Colonic mucosa (tissue), 4 donors: ENCODE results near the gene DMTF1. TPM values are rescaled to one million over a fixed set of nuclear protein-coding genes. Genes with fewer than 3 reads are reported as not detected.

Source experiments
- DNase-seq: peaks from one replicate; pipeline ENCODE4 v3.0.0-alpha.2; 2020
- H3K27ac ChIP-seq: fragments of 200-600 bp; one replicate; pipeline ENCODE4 v1.8.0; 2021
- H3K27me3 ChIP-seq: fragments of 200-600 bp; one replicate; pipeline ENCODE4 v1.8.0; 2021
- H3K36me3 ChIP-seq: fragments of 200-600 bp; one replicate; pipeline ENCODE4 v1.8.0; 2021
- H3K4me1 ChIP-seq: fragments of 200-600 bp; one replicate; pipeline ENCODE4 v1.8.0; 2021; ENCODE audit warnings: mild to moderate bottlenecking
- H3K4me3 ChIP-seq: fragments of 200-600 bp; one replicate; pipeline ENCODE4 v1.8.0; 2021
- H3K9ac ChIP-seq, 2 donors: one replicate each; pipeline ENCODE4 v1.7.0; 2013; ENCODE audit warnings: control low read depth in 2 of 2, low read depth in 2 of 2, low read length in 2 of 2
- H3K9me3 ChIP-seq: fragments of 200-600 bp; one replicate; pipeline ENCODE4 v1.8.0; 2021
- CTCF ChIP-seq: fragments of 200-600 bp; IDR thresholded peaks from one replicate; pipeline ENCODE4 v1.8.0; 2022; ENCODE audit warnings: antibody characterized with exemption, mild to moderate bottlenecking
- intact Hi-C: fragments of 100-400 bp; cut with DNase I; formaldehyde crosslinking; loops from one replicate; pipeline ENCODE4 v1.14.1; 2022
- total RNA-seq, 2 donors: library from RNA; stranded (reverse); fragmentation: NEBNext Ultra II Directional in 1 of 2; extraction: Animal tissue kit (Norgen Biotek cat#: 25700) in 1 of 2; gene quantifications; one replicate each; pipeline ENCODE4 v1.2.1, GENCODE V29; 2021
- donor health status: healthy.
- donor health status: DM: no; HTN: no; CAD: no.
- donor health status: DM: no; HTN: no; CAD: no.

DMTF1 gene
- total RNA-seq, 2 donors from 2014 or later: 44.4 to 66.0 TPM

GRCh38 chr7:87127019-87127418, 25.2 kb upstream of the DMTF1 start:
- H3K27me3 ChIP-seq: no peaks in the 10 kb centered on the region
- H3K9me3 ChIP-seq: no peaks in the 10 kb centered on the region
- H3K9ac ChIP-seq: no peak overlapping the region
- intact Hi-C loops: no loop called here
- no peak for DNase-seq
- H3K4me3 ChIP-seq: no peak overlapping the region
- H3K4me1 ChIP-seq: no peaks in the 10 kb centered on the region
- H3K36me3 ChIP-seq: no peaks in the 10 kb centered on the region
- no peak for TF ChIP-seq CTCF
- H3K27ac ChIP-seq: no peak overlapping the region

GRCh38 chr7:87128861-87129267, 23.4 kb upstream of the DMTF1 start:
- DNase-seq: no peak

GRCh38 chr7:87129332-87129731, 22.9 kb upstream of the DMTF1 start:
- Histone ChIP-seq H3K9me3 (no peaks in the 10 kb centered on the region), H3K27ac (no peak overlapping the region), H3K27me3 (no peaks in the 10 kb centered on the region), H3K4me1 (no peaks in the 10 kb centered on the region), H3K36me3 (no peaks in the 10 kb centered on the region), H3K9ac (no peak overlapping the region), H3K4me3 (no peak overlapping the region)
- no peak for TF ChIP-seq CTCF
- intact Hi-C loops: no loop called here
- no peak for DNase-seq

More at GRCh38 chr7:87128861-87129267, 23.4 kb upstream of the DMTF1 start:
- no peak for TF ChIP-seq CTCF
- Histone ChIP-seq H3K27me3 (no peaks in the 10 kb centered on the region), H3K4me1 (no peaks in the 10 kb centered on the region), H3K9me3 (no peaks in the 10 kb centered on the region), H3K4me3 (no peak overlapping the region), H3K9ac (no peak overlapping the region), H3K36me3 (no peaks in the 10 kb centered on the region), H3K27ac (no peak overlapping the region)
- intact Hi-C loops: no loop called here

GRCh38 chr7:87129848-87130247, 22.4 kb upstream of the DMTF1 start:
- TF ChIP-seq CTCF: no peak
- H3K9ac ChIP-seq: no peak overlapping the region
- no peak for DNase-seq
- intact Hi-C loops: no loop called here
- no peaks in the 10 kb centered on the region for H3K36me3 ChIP-seq
- H3K4me1 ChIP-seq: no peaks in the 10 kb centered on the region
- no peak overlapping the region for H3K4me3 ChIP-seq
- no peaks in the 10 kb centered on the region for H3K9me3 ChIP-seq
- H3K27me3 ChIP-seq: no peaks in the 10 kb centered on the region
- H3K27ac ChIP-seq: no peak overlapping the region

GRCh38 chr7:87131771-87132170, 20.5 kb upstream of the DMTF1 start:
- no peaks in the 10 kb centered on the region for H3K36me3 ChIP-seq
- TF ChIP-seq CTCF: no peak
- DNase-seq: no peak
- H3K27ac ChIP-seq: no peak overlapping the region
- no peak overlapping the region for H3K9ac ChIP-seq
- H3K4me3 ChIP-seq: no peak overlapping the region
- no peaks in the 10 kb centered on the region for H3K4me1 ChIP-seq
- no peaks in the 10 kb centered on the region for H3K27me3 ChIP-seq
- no peaks in the 10 kb centered on the region for H3K9me3 ChIP-seq
- intact Hi-C loops: no loop called here

GRCh38 chr7:87137271-87137670, 15.0 kb upstream of the DMTF1 start:
- Histone ChIP-seq H3K9ac (no peak overlapping the region), H3K36me3 (no peaks in the 10 kb centered on the region), H3K9me3 (no peaks in the 10 kb centered on the region), H3K4me1 (no peaks in the 10 kb centered on the region), H3K27me3 (no peaks in the 10 kb centered on the region), H3K27ac (no peak overlapping the region), H3K4me3 (no peak overlapping the region)
- intact Hi-C loops: no loop called here
- no peak for TF ChIP-seq CTCF
- DNase-seq: no peak
